ENCODE data around the gene ACP6. TPM values are rescaled to one million over a fixed set of nuclear protein-coding genes. Genes with fewer than 3 reads are reported as not detected.
A peak's percentile ranks its signal among the peaks of the same experiment; 100 is the strongest.

Gene ACP6
- polyA plus RNA-seq (2012; ENCODE audit: insufficient read depth, insufficient read length, low read depth) = 1.2 TPM

- Histone ChIP-seq H3K4me3 (ENCODE audit: low read depth, low read length) (peak within 1 kb of the TSS; percentile 90), H3K36me3 (no peaks in the 10 kb centered on the region), H3K27me3 (no peaks in the 10 kb centered on the region; the same call in 1 of the 2 replicates), H3K4me1 (no peaks in the 10 kb centered on the region), H3K9me3 (no peaks in the 10 kb centered on the region)
- TF ChIP-seq, protein P1, sequence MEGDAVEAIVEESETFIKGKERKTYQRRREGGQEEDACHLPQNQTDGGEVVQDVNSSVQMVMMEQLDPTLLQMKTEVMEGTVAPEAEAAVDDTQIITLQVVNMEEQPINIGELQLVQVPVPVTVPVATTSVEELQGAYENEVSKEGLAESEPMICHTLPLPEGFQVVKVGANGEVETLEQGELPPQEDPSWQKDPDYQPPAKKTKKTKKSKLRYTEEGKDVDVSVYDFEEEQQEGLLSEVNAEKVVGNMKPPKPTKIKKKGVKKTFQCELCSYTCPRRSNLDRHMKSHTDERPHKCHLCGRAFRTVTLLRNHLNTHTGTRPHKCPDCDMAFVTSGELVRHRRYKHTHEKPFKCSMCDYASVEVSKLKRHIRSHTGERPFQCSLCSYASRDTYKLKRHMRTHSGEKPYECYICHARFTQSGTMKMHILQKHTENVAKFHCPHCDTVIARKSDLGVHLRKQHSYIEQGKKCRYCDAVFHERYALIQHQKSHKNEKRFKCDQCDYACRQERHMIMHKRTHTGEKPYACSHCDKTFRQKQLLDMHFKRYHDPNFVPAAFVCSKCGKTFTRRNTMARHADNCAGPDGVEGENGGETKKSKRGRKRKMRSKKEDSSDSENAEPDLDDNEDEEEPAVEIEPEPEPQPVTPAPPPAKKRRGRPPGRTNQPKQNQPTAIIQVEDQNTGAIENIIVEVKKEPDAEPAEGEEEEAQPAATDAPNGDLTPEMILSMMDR (IDR thresholded peaks at IDR 0.05; ENCODE audit: low read depth, low read length) = no peak
- peak; percentile 92 for DNase-seq
Measured at GRCh38 chr1:147670319-147671001, at the start of gene ACP6. TSS of gene ACP6 (minus strand) at chr1:147670524. CDS start at chr1:147670048, 476 bp downstream.

- Histone ChIP-seq H3K4me3 (ENCODE audit: low read depth, low read length) (no peak overlapping the region), H3K27me3 (peaks cover 4% of the 10 kb centered on the region; the same call in 1 of the 2 replicates), H3K4me1 (no peaks in the 10 kb centered on the region), H3K36me3 (no peaks in the 10 kb centered on the region), H3K9me3 (no peaks in the 10 kb centered on the region)
- TF ChIP-seq, protein P1 (IDR thresholded peaks at IDR 0.05; ENCODE audit: low read depth, low read length) = no peak
- DNase-seq = no peak
Measured at GRCh38 chr1:147719711-147720225, 49.4 kb upstream of the ACP6 start.

DNA sequence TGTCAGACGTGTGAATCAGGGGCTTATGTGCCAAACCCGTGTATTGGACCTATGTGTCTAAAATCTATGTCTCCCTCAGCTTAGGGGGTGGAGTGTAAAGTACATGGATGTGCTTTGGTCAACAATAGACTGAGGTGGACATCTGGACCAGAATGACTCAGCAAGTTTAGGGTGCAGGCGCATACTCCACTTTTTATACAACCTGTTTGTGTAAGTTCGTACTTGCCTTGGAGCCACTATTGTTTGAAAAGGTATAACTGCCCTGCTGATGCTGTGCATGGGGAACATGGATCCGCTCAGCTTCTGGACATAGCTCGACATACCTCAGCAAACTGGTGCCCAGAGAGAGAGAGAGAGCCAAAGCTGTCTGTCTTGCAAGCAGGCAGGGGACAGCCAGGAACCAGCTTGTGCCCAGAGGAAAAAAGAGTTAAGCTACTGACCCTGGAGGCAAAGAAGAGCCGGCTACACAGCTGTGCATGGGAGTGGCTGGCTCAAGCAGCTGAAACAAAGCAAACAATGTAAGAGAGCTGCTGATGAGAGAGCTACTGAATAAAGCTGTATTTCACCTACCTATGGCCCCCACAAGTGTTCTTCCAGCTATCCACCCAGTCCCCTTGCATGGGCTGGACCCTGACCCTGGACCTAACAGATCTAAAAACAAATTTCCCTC, 48.8 kb upstream of the ACP6 start:
- H3K27me3 ChIP-seq = peaks cover 9% of the 10 kb centered on the region; the same call in 1 of the 2 replicates
- H3K4me1 ChIP-seq = no peaks in the 10 kb centered on the region
- no peak for DNase-seq
- H3K4me3 ChIP-seq (ENCODE audit: low read depth, low read length) = no peak overlapping the region
- H3K9me3 ChIP-seq = no peaks in the 10 kb centered on the region
- TF ChIP-seq, protein P1 (IDR thresholded peaks at IDR 0.05; ENCODE audit: low read depth, low read length) = no peak
- no peaks in the 10 kb centered on the region for H3K36me3 ChIP-seq

GRCh38 chr1:147717706-147718097, 47.4 kb upstream of the ACP6 start:
- H3K4me1 ChIP-seq = no peaks in the 10 kb centered on the region
- peaks cover 9% of the 10 kb centered on the region; the same call in 1 of the 2 replicates for H3K27me3 ChIP-seq
- no peaks in the 10 kb centered on the region for H3K9me3 ChIP-seq
- TF ChIP-seq, protein P1 (IDR thresholded peaks at IDR 0.05; ENCODE audit: low read depth, low read length) = no peak
- no peak for DNase-seq
- H3K36me3 ChIP-seq = no peaks in the 10 kb centered on the region
- no peak overlapping the region for H3K4me3 ChIP-seq (ENCODE audit: low read depth, low read length)

GRCh38 chr1:147717051-147717705, 46.9 kb upstream of the ACP6 start:
- H3K36me3 ChIP-seq = no peaks in the 10 kb centered on the region
- H3K4me1 ChIP-seq = no peaks in the 10 kb centered on the region
- H3K9me3 ChIP-seq = no peaks in the 10 kb centered on the region
- DNase-seq = no peak
- H3K27me3 ChIP-seq = peaks cover 9% of the 10 kb centered on the region; the same call in 1 of the 2 replicates
- TF ChIP-seq, protein P1 (IDR thresholded peaks at IDR 0.05; ENCODE audit: low read depth, low read length) = no peak
- no peak overlapping the region for H3K4me3 ChIP-seq (ENCODE audit: low read depth, low read length)
